ENCODE data around the gene EYS.
"Not testable (repeated sequence)": the region's sequence is repeated elsewhere in the genome, so short reads cannot be mapped to it uniquely, and the experiment has no call there.

The EYS gene

DNA sequence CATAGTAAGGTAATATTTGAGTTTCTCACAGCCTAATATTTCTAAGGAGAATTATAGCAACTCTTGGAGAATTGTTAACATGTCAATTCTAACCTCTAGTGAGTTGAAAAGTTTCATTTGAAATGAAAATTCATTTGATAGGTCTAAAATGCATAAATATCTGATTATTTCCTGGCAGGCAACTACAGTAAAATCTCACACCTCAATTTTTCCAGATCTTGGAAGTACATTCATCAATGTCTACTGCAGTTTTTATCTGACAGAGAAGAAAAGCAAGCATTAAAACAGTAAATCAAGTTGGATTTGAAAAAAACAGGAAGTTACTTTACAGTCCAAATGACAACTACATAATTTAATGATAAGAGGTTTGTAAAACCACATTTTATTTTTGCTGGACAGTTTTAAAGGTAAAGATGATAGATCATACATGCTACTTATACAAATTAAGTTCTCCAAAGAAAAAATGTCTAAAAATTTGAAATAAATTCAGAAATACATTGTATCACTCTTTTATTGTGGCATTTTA, 631.3 kb downstream of the EYS start:
- DNase-seq (ENCODE audit: low read depth): no peak

DNA sequence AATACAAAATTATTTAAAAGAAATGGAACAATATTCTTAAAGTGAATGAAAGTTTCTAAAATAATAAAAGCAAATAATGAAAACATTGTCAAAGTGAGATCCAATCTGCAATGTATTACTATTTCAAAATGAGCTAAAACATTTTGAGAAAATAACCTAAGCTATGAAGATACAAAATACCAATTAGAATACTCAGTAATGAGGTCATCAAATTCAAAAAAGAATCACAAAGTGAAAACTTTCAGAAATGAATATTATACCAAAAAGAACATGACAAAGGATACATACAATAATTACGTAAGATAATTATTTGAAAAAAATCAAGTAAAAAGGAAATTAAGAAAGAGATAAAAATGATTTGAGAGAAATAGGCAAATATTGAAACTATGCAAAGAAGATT, 634.5 kb downstream of the EYS start:
- DNase-seq (ENCODE audit: low read depth): no peak

DNA sequence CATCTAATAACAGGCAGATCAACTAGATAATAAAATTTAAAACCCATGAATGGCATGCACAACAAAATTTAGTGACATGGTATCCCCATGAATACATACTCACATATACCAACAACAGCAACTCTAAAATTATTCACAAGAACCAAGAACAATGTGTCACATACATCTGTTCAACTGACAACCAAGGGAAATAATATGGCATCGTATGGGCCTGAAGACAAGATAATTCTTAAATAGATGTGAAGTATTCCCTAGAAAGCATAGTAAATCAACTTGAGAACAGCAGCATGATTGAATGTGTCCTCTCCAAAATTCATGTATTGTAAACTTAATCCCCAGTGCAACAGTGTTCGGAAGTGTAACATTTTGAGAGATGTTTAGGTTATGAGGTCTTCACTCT, 635.5 kb downstream of the EYS start:
- DNase-seq (ENCODE audit: low read depth): no peak

DNA sequence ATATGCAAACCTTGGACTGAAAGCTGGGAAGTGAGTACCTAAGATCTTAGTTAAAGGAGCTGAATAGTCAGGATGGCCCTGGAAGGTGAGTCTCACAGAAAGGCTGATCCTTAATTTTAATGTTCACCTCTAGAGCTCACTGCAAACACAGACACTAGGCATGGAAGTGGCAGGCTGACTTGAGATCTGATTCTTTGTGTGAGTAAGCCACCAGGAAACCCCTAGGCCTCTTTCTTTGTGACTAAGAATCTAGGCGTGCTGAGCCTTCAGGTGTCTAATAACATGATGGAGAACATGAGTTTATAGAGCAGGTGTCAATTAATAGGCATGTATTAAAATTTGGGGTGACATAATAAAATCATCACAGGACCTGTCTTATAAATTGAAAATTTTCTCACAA, 642.2 kb downstream of the EYS start:
- no peak for DNase-seq (ENCODE audit: low read depth)

GRCh38 chr6:65059568-65059967, 647.5 kb downstream of the EYS start:
- DNase-seq (ENCODE audit: low read depth): no peak

DNA sequence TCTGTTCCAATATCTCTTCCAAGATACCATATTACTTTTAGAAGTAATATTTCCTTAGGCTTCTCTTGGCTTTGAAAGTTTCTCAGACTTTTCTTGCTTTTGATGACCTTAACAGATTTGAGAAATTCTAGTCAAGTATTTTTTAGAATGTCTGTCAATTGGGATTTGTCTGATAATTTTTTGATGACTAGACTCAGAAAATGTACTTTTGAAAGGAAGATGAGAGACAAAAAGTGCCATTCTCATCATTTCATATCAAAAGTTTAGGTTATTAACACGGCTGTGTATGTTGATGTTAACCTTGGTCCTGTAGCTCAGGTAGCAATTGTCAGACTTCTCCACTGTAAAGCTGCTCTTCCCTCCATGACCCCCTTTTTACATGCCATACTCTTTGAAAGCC, 651.5 kb downstream of the EYS start:
- no peak for DNase-seq (ENCODE audit: low read depth)

- DNase-seq (ENCODE audit: low read depth): no peak
These were observed 654.4 kb downstream of the EYS start for GRCh38 chr6:65052626-65053025.

DNA sequence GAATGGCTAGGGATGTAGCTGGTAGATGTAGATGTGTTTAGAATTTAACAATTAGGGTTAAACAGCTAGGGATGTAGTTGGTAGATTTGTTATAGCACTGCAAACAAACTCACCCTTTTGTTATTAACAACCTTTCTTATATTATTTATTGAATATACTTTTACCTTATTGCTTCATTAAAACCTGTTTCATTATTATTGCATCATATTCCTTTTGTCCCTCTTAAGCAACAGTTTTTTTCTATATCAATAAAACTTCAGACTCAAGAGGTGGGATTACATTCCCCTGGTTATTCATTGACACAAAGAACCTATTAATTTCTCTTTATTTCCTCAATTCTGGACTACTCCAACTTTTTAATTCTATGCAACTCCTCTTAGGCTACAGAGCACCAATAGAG, 661.2 kb downstream of the EYS start:
- DNase-seq (ENCODE audit: low read depth): no peak

DNA sequence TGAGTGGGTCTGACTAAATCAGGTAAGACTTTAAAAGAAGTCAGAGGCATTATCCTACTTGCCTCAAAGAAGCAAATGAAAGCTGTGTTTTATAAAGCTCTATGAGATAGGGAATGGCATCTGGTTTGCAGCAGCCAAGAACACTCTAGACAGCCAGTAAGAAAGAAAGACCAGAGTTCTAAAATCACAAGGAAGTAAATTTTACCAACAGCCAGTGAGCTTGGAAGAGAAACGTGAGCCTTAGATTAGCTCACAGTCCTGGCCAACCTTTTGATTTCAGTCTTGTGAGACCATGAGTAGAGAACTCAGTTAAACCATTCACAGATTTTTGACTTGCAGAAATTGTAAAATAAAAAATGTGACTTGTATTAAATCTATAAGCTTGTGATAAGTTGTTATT, 693.0 kb downstream of the EYS start:
- no peak for DNase-seq (ENCODE audit: low read depth)

DNA sequence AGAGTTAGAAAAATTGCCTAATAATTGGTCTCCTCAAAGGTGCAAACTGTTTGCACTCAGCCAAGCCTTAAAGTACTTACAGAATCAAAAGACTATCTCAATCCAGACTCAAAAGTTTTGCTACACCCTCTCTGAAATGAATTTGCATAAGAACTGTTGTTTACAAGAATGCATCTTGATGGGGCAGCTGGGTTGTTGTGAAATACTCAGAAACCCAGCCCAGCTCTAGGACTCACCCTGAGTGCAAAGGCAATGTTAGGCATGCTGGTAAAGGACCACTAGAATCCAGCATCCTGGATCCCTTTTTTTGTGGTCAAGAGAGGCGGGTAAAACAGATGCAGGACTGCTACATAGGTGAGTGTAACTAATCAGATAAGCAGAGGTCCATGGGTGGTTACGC, 700.2 kb downstream of the EYS start:
- no peak for DNase-seq (ENCODE audit: low read depth)

- DNase-seq (ENCODE audit: low read depth): no peak
These were observed 702.7 kb downstream of the EYS start for GRCh38 chr6:65004283-65004682.

GRCh38 chr6:65002882-65003281, 704.1 kb downstream of the EYS start:
- DNase-seq (ENCODE audit: low read depth): not testable (repeated sequence)

DNA sequence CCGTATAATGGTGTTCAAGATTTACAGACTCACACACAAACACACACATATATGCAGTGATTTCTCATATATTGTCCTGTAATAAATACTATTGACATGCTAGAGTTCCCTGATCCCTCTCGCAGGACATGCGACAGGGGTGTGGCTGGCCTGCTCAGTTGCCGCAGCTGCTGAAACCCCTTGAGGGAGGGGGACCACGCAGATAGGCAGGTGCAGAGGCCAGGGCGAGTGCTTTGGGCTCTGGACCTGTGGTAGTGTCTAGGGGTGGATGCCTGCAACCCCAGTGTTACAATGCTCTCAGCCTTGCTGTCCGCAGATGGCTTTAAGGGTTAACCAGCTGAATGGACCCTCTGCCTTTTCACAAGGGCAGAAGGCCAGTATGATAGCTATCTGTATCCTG, 706.2 kb downstream of the EYS start:
- no peak for DNase-seq (ENCODE audit: low read depth)

GRCh38 chr6:64998204-64998603, 708.8 kb downstream of the EYS start:
- no peak for DNase-seq (ENCODE audit: low read depth)

- no peak for DNase-seq (ENCODE audit: low read depth)
These were observed 710.7 kb downstream of the EYS start for GRCh38 chr6:64996301-64996700.

GRCh38 chr6:64990652-64991304, 716.2 kb downstream of the EYS start:
- DNase-seq (ENCODE audit: low read depth): no peak

- no peak for DNase-seq (ENCODE audit: low read depth)
These were observed 718.9 kb downstream of the EYS start for GRCh38 chr6:64988148-64988547.

- DNase-seq (ENCODE audit: low read depth): no peak
These were observed 720.0 kb downstream of the EYS start for GRCh38 chr6:64987066-64987465.

GRCh38 chr6:64985726-64986125, 721.3 kb downstream of the EYS start:
- DNase-seq (ENCODE audit: low read depth): no peak

- no peak for DNase-seq (ENCODE audit: low read depth)
These were observed 722.1 kb downstream of the EYS start for GRCh38 chr6:64984948-64985347.

- DNase-seq (ENCODE audit: low read depth): no peak
These were observed 723.9 kb downstream of the EYS start for GRCh38 chr6:64983089-64983488.

DNA sequence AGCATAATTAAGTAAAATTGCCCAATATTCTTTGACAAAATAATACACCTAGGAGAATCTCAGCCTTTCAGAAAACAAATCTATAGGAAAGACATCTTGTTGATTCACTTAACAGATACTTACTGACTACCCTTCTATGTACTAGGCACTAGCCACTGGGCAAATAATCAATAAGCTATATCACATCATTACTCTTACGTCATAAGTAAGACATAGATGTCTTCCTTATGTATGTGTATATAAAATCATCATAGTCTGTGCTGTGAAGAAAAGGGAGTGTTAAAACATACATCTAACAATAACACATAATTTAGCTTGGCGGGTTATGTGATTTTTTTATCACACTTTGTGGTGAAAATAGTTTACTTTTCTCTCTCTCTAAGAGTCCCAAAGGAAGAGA, 733.9 kb downstream of the EYS start:
- DNase-seq (ENCODE audit: low read depth): no peak

GRCh38 chr6:64969139-64969538, 737.9 kb downstream of the EYS start:
- no peak for DNase-seq (ENCODE audit: low read depth)

- DNase-seq (ENCODE audit: low read depth): no peak
These were observed 751.6 kb downstream of the EYS start for GRCh38 chr6:64955435-64955848.

All from activated T-helper 1 cell treated with Interleukin-2 at 50 U/mL for 16 hours (primary cell).